ENCODE measurements around the gene NIT1.

The NIT1 gene

DNA sequence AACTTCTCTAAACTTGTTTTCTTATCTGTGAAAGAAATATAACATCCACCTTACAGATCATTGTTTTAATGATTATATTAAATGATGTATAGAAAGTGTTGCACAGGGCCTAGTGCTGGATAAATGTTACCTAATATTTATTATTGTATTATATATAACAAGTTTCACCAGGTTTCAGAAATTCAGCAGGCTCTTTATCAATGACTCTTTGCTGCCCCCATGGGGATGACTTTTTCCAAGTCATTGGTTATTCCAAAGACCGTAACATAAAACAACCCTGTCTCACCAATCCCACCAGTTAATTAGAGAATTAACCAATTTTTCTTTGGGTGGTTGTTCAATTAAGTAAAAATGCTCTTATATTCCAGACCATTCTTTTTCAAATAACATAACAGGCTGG, 21.9 kb downstream of the NIT1 start:
- DNase-seq (ENCODE audit: low read depth, low spot score): no peak

GRCh38 chr1:161140755-161141400, 23.0 kb downstream of the NIT1 start:
- H3K27ac ChIP-seq: no peak overlapping the region
- DNase-seq (ENCODE audit: low read depth, low spot score): no peak

More for the DNA sequence above, 21.9 kb downstream of the NIT1 start:
- no peak overlapping the region for H3K27ac ChIP-seq

- no peak overlapping the region for H3K27ac ChIP-seq
- no peak for DNase-seq (ENCODE audit: low read depth, low spot score)
Observed at GRCh38 chr1:161145832-161146231, 27.9 kb downstream of the NIT1 start.

- H3K27ac ChIP-seq: peak overlapping the region; percentile 96
Observed at GRCh38 chr1:161153176-161153575, 35.3 kb downstream of the NIT1 start.

DNA sequence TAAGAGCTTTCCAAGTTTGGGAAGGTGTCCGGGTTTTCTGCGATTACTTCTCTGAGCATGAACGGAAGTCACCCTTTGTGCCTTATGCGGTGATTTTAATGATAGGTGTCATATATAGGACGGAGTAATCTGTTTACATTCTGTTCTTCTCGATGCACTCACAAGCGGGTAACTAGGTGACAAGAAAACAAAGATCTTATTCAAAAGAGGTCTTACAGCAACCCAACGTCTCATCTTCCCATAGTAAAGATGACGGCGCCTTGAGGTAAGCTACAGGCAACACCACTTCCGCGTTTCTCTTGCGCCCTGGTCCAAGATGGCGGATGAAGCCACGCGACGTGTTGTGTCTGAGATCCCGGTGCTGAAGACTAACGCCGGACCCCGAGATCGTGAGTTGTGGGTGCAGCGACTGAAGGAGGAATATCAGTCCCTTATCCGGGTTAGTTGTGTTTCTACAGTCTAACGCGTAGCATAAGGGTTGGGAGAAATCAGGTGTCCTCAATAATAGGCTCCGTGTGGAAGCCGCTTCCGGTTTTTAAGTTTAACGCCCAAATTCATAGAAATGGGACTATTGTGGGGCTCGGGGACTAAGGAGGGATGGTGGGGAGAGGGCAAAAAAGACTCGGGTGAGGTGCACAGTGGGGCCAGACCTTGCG, 35.9 kb downstream of the NIT1 start, which contains the start of gene UFC1:
Gene UFC1, plus strand, starts transcription at position 297 of the 656 bp plus-strand sequence. Its CDS starts 20 bp downstream, at position 317.
- H3K27ac ChIP-seq: peak within 1 kb of the TSS; percentile 96
- DNase-seq (ENCODE audit: low read depth, low spot score): peak; percentile 69

More at GRCh38 chr1:161153176-161153575, 35.3 kb downstream of the NIT1 start:
- DNase-seq (ENCODE audit: low read depth, low spot score): no peak

- peak overlapping the region; percentile 48 for H3K27ac ChIP-seq
- DNase-seq (ENCODE audit: low read depth, low spot score): no peak
Observed at GRCh38 chr1:161157867-161158266, 40.0 kb downstream of the NIT1 start.

DNA sequence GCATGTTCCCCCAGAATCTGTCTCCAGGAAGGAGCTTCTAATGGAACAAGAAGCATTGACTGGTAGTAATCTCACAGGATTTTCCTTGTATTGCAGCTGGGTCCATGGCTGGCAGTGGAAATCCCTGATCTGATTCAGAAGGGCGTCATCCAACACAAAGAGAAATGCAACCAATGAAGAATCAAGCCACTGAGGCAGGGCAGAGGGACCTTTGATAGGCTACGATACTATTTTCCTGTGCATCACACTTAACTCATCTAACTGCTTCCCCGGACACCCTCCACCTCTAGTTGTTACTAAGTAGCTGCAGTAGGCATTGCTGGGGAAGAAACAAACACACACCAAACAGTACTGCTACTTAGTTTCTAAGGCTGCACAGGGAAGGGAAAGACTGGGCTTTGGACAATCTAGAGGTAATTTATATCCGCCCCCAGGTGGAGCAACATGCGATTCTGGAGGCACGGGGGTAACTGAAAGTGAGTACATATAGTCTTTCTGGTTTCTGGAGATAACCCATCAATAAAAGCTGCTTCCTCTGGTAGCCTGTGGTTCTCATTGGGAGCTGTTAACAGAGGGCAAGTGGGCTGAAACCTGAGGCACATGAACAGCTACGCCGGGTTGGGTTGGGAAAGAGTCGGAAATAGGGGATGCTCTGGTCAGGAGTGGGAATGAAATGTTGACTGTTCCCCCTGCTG, 40.6 kb downstream of the NIT1 start:
- DNase-seq (ENCODE audit: low read depth, low spot score): no peak
- peak overlapping the region; percentile 48 for H3K27ac ChIP-seq

GRCh38 chr1:161159087-161159912, 41.4 kb downstream of the NIT1 start, which contains the start of gene USP21:
Gene USP21 (plus strand): TSS chr1:161159500. CDS start chr1:161160641, 1,141 bp downstream.
- peak within 1 kb of the TSS; percentile 48 for H3K27ac ChIP-seq
- no peak for DNase-seq (ENCODE audit: low read depth, low spot score)

GRCh38 chr1:161159913-161160243, 42.0 kb downstream of the NIT1 start:
- DNase-seq (ENCODE audit: low read depth, low spot score): no peak
- H3K27ac ChIP-seq: no peak overlapping the region

DNA sequence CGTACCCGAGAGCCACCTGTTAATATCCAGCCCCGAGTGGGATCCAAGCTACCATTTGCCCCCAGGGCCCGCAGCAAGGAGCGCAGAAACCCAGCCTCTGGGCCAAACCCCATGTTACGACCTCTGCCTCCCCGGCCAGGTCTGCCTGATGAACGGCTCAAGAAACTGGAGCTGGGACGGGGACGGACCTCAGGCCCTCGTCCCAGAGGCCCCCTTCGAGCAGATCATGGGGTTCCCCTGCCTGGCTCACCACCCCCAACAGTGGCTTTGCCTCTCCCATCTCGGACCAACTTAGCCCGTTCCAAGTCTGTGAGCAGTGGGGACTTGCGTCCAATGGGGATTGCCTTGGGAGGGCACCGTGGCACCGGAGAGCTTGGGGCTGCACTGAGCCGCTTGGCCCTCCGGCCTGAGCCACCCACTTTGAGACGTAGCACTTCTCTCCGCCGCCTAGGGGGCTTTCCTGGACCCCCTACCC, 42.8 kb downstream of the NIT1 start:
- DNase-seq (ENCODE audit: low read depth, low spot score): no peak
- no peak overlapping the region for H3K27ac ChIP-seq

DNA sequence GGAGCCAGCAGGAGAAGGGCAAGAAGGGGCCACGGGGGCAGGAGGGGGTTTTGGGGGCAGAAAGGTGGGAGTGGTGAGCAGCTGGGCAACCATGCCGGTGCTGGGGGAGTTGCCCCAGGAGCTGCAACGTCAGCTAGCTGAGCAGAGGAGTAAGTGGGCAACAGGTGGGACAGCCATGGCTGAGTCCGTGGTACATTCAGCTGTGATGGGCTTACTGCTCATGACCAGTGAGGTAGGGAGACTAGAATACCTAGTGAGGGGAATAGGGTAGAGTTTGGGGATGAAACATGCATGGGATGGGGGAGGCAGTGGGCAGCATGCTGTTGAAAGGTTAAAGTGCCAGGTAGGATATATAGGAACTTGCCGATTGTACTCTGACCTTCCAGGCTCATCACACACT, 43.7 kb downstream of the NIT1 start:
- H3K27ac ChIP-seq: no peak overlapping the region
- DNase-seq (ENCODE audit: low read depth, low spot score): no peak

DNA sequence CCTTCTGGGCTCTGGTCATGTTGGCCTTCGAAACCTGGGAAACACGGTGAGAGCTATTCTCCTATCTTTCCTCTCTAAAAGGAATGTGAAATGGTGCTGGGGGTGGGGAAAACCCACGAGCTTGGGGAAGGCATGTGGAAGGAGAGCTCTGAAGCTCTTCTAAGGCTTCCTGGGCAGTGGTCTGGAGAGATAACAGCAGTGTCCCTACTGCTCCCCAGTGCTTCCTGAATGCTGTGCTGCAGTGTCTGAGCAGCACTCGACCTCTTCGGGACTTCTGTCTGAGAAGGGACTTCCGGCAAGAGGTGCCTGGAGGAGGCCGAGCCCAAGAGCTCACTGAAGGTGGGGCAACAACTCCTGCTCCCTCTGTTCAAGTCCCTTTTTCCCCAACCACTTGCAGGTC, 44.1 kb downstream of the NIT1 start:
- no peak for DNase-seq (ENCODE audit: low read depth, low spot score)
- no peak overlapping the region for H3K27ac ChIP-seq

- no peak overlapping the region for H3K27ac ChIP-seq
- no peak for DNase-seq (ENCODE audit: low read depth, low spot score)
Observed at GRCh38 chr1:161162806-161163205, 44.9 kb downstream of the NIT1 start.

- DNase-seq (ENCODE audit: low read depth, low spot score): no peak
- H3K27ac ChIP-seq: no peak overlapping the region
Observed at GRCh38 chr1:161163793-161164192, 45.9 kb downstream of the NIT1 start.

GRCh38 chr1:161164901-161165610, 47.2 kb downstream of the NIT1 start:
- H3K27ac ChIP-seq: peak overlapping the region; percentile 56
- DNase-seq (ENCODE audit: low read depth, low spot score): no peak

- H3K27ac ChIP-seq: peak within 1 kb of the TSS; percentile 56
- peak; percentile 94 for DNase-seq (ENCODE audit: low read depth, low spot score)
Observed at GRCh38 chr1:161165742-161166668, 48.1 kb downstream of the NIT1 start, which contains the start of gene PPOX. Gene PPOX (plus strand): TSS chr1:161166426. CDS start chr1:161166848, 422 bp downstream.

DNA sequence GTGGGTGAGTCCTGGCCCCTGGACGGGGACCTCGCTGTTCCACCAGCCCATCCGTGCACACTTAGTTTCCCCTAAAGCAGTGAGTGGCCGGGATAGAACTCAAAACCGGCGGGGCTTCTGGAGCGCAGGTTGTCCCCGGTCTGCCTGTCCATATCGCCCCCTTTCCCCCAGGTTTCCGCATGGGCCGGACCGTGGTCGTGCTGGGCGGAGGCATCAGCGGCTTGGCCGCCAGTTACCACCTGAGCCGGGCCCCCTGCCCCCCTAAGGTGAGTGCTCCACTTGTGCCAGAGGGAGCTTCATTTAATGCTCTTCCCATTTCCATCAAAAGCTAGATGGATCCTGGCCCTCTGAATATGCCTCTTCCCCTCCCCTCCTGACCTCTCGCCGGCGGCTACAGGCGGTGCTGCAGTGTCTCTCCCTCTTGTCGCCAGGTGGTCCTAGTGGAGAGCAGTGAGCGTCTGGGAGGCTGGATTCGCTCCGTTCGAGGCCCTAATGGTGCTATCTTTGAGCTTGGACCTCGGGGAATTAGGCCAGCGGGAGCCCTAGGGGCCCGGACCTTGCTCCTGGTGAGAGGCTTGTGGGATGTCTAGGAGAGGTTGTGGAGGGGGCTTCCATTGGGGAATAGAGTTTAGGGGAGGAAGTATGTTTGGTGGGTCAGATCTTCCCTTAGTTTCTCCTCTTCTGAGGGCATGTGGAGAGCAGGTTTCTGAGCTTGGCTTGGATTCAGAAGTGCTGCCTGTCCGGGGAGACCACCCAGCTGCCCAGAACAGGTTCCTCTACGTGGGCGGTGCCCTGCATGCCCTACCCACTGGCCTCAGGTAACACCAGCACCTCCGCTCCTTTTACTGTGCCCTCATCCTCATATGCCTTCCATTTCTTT, 49.0 kb downstream of the NIT1 start:
- H3K27ac ChIP-seq: peak overlapping the region; percentile 56
- no peak for DNase-seq (ENCODE audit: low read depth, low spot score)

DNA sequence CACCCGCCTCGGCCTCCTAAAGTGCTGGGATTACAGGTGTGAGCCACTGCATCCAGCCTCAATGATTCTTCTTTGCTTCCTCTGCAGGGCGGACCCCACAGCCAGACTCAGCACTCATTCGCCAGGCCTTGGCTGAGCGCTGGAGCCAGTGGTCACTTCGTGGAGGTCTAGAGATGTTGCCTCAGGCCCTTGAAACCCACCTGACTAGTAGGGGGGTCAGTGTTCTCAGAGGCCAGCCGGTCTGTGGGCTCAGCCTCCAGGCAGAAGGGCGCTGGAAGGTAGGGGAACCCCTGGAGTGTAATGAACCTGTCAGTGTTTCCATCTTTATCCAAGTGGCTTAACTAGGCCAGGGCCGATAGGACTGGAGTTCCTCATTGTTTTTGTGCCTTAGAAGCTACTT, 51.0 kb downstream of the NIT1 start:
- DNase-seq (ENCODE audit: low read depth, low spot score): no peak

More for the DNA sequence above, 51.0 kb downstream of the NIT1 start:
- no peak overlapping the region for H3K27ac ChIP-seq

All from epithelial cell of prostate (primary cell).